Neural cell (in vitro differentiated cells): ENCODE data around the gene MTFMT. TPM values are rescaled to one million over a fixed set of nuclear protein-coding genes. Genes with fewer than 3 reads are reported as not detected.

Source experiments
- H2AFZ ChIP-seq: fragments of 200-600, 300-800 bp; sonication (generic), shearing (Covaris generic); 2 replicates; pipeline ENCODE4 v1.6.0; 2014; ENCODE audit warnings: low read depth, mild to moderate bottlenecking, antibody characterized with exemption, low read length, moderate library complexity
- H3F3A ChIP-seq: fragments of 200-600 bp; shearing (Covaris generic); 2 replicates; pipeline ENCODE4 v1.6.1; 2016; ENCODE audit warnings: mild to moderate bottlenecking, moderate library complexity, mixed read lengths, antibody characterized with exemption, low read length; ENCODE audit not compliant: insufficient read depth, poor library complexity, severe bottlenecking
- H3K27ac ChIP-seq: fragments of 200-600, 300-800 bp; sonication (generic), shearing (Covaris generic); 2 replicates; pipeline ENCODE4 v1.5.1; 2014; ENCODE audit warnings: mild to moderate bottlenecking, low read length, moderate library complexity
- H3K27me3 ChIP-seq: fragments of 300-800, 200-600 bp; sonication (generic), shearing (Covaris generic); 2 replicates; pipeline ENCODE4 v1.6.0; 2014; ENCODE audit warnings: mild to moderate bottlenecking, low read depth, low read length, moderate library complexity; ENCODE audit not compliant: insufficient read depth
- H3K36me3 ChIP-seq: fragments of 300-800, 200-600 bp; sonication (generic), shearing (Covaris generic); 2 replicates; pipeline ENCODE4 v1.5.1; 2014; ENCODE audit warnings: mild to moderate bottlenecking, antibody characterized with exemption, low read length, moderate library complexity; ENCODE audit not compliant: insufficient read depth
- H3K4me2 ChIP-seq: fragments of 300-800, 200-600 bp; sonication (generic), shearing (Covaris generic); 2 replicates; pipeline ENCODE4 v1.6.0; 2014; ENCODE audit warnings: mild to moderate bottlenecking, low read length
- H3K4me3 ChIP-seq: fragments of 300-800, 200-600 bp; sonication (generic), shearing (Covaris generic); 2 replicates; pipeline ENCODE4 v1.5.1; 2014; ENCODE audit warnings: mild to moderate bottlenecking, low read length, moderate library complexity
- H3K79me2 ChIP-seq: fragments of 200-600 bp; shearing (Covaris generic); replicated peaks from 2 replicates; pipeline ENCODE4 v1.6.0; 2014; ENCODE audit warnings: mild to moderate bottlenecking, low read length, moderate library complexity; ENCODE audit not compliant: insufficient read depth
- H3K9ac ChIP-seq: fragments of 300-800, 200-600 bp; sonication (generic), shearing (Covaris generic); 2 replicates; pipeline ENCODE4 v1.6.1; 2016; ENCODE audit warnings: mild to moderate bottlenecking, low read length, mixed read lengths
- H3K9me2 ChIP-seq: fragments of 200-600 bp; shearing (Covaris generic); 2 replicates; pipeline ENCODE4 v1.6.1; 2016; ENCODE audit warnings: mild to moderate bottlenecking, low read length, mixed read lengths; ENCODE audit not compliant: insufficient read depth
- H3K9me3 ChIP-seq: fragments of 200-600, 300-800 bp; sonication (generic), shearing (Covaris generic); 2 replicates; pipeline ENCODE4 v1.6.1; 2016; ENCODE audit warnings: mild to moderate bottlenecking, mixed run types, low read length, moderate library complexity, mixed read lengths
- H4K20me1 ChIP-seq: fragments of 200-600 bp; shearing (Covaris generic); 2 replicates; pipeline ENCODE4 v1.6.1; 2016; ENCODE audit warnings: mild to moderate bottlenecking, mixed run types; ENCODE audit not compliant: insufficient read depth
- EP300 ChIP-seq: fragments of 450-650 bp; conservative IDR thresholded peaks from 2 replicates; pipeline ENCODE4 v1.6.1; 2014; ENCODE audit warnings: antibody characterized with exemption, mild to moderate bottlenecking, moderate library complexity; ENCODE audit not compliant: poor library complexity, severe bottlenecking
- EZH2 ChIP-seq: fragments of 200-600, 300-800 bp; shearing (Covaris generic), sonication (generic); IDR thresholded peaks from 2 replicates; pipeline ENCODE4 v1.6.1; 2014; ENCODE audit warnings: antibody characterized with exemption, low read length, borderline replicate concordance, mild to moderate bottlenecking; ENCODE audit not compliant: insufficient read depth, poor library complexity, severe bottlenecking
- MXI1 ChIP-seq: fragments of 450-650 bp; conservative IDR thresholded peaks from 2 replicates; pipeline ENCODE4 v1.6.1; 2014; ENCODE audit warnings: antibody characterized with exemption, mild to moderate bottlenecking; ENCODE audit not compliant: poor library complexity, severe bottlenecking
- POLR2AphosphoS5 ChIP-seq: IDR thresholded peaks from 2 replicates; pipeline ENCODE4 v1.6.1; 2012
- RAD21 ChIP-seq: fragments of 450-650 bp; conservative IDR thresholded peaks from 2 replicates; pipeline ENCODE4 v1.6.1; 2014; ENCODE audit warnings: antibody characterized with exemption, mild to moderate bottlenecking, moderate library complexity
- TAF1 ChIP-seq: IDR thresholded peaks from 2 replicates; pipeline ENCODE4 v1.6.1; 2012; ENCODE audit warnings: low read depth
- polyA plus RNA-seq: library from polyadenylated mRNA; depleted of rRNA; stranded (reverse); fragments of >200 nt; gene quantifications from 2 replicates; pipeline ENCODE4 v1.2.3, GENCODE V29; 2014
- TF ChIP-seq, protein P1 (sequence below): IDR thresholded peaks from 2 replicates; pipeline ENCODE4 v1.6.1; 2012; ENCODE audit warnings: borderline replicate concordance
- TF ChIP-seq, protein P2 (sequence below): fragments of 450-650 bp; IDR thresholded peaks from 2 replicates; pipeline ENCODE4 v1.5.1; 2014; ENCODE audit warnings: antibody characterized with exemption, mild to moderate bottlenecking, moderate library complexity; ENCODE audit not compliant: poor library complexity, severe bottlenecking

The MTFMT gene
- polyA plus RNA-seq, 1 donor from 2014 or later, result 21.3 TPM

DNA sequence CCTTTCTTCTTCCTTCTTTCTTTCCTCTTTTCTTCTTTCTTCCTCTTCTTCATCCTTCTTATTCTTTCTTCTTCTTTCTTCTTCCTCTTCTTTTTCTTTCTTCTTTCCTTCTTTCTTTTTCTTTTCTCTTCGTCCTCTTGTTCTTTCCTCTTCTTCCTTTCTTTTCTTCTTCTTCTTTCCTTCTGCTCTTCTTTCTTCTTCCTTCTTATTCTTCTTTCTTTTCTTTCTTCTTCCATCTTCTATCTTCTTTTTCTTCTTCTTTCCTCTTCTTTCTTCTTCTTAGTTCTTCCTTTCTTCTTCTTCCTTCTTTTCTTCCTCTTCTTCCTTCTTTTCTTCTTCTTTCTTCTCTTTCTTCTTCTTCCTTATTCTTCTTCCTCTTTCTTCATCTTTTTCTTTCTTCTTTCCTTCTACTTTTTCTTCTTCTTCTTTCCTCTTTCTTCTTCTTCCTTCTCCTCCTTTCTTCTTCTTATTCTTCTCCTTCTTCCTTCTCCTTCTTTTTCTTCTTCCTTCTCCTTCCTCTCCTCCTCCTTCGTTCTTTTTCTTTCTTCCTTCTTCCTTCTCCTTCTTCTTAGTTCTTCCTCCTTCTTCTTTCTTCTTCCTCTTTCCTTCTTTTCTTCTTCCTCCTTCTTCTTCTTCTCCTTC is 77.5 kb downstream of the MTFMT start:
- Histone ChIP-seq H4K20me1 (no peaks in the 10 kb centered on the region), H2AFZ (no peak overlapping the region), H3K9ac (no peak overlapping the region), H3K27me3 (no peaks in the 10 kb centered on the region), H3K9me3 (no peaks in the 10 kb centered on the region), H3F3A (no peaks in the 10 kb centered on the region), H3K36me3 (no peaks in the 10 kb centered on the region), H3K27ac (no peak overlapping the region), H3K4me2 (no peak overlapping the region), H3K9me2 (no peaks in the 10 kb centered on the region), H3K79me2 (no peaks in the 10 kb centered on the region), H3K4me3 (no peak overlapping the region)
- TF ChIP-seq MXI1 (no peak), RAD21 (no peak), TAF1 (no peak), POLR2AphosphoS5 (no peak), EP300 (no peak), EZH2 (no peak)
- TF ChIP-seq, protein P1, sequence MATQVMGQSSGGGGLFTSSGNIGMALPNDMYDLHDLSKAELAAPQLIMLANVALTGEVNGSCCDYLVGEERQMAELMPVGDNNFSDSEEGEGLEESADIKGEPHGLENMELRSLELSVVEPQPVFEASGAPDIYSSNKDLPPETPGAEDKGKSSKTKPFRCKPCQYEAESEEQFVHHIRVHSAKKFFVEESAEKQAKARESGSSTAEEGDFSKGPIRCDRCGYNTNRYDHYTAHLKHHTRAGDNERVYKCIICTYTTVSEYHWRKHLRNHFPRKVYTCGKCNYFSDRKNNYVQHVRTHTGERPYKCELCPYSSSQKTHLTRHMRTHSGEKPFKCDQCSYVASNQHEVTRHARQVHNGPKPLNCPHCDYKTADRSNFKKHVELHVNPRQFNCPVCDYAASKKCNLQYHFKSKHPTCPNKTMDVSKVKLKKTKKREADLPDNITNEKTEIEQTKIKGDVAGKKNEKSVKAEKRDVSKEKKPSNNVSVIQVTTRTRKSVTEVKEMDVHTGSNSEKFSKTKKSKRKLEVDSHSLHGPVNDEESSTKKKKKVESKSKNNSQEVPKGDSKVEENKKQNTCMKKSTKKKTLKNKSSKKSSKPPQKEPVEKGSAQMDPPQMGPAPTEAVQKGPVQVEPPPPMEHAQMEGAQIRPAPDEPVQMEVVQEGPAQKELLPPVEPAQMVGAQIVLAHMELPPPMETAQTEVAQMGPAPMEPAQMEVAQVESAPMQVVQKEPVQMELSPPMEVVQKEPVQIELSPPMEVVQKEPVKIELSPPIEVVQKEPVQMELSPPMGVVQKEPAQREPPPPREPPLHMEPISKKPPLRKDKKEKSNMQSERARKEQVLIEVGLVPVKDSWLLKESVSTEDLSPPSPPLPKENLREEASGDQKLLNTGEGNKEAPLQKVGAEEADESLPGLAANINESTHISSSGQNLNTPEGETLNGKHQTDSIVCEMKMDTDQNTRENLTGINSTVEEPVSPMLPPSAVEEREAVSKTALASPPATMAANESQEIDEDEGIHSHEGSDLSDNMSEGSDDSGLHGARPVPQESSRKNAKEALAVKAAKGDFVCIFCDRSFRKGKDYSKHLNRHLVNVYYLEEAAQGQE, result no peak
- TF ChIP-seq, protein P2, sequence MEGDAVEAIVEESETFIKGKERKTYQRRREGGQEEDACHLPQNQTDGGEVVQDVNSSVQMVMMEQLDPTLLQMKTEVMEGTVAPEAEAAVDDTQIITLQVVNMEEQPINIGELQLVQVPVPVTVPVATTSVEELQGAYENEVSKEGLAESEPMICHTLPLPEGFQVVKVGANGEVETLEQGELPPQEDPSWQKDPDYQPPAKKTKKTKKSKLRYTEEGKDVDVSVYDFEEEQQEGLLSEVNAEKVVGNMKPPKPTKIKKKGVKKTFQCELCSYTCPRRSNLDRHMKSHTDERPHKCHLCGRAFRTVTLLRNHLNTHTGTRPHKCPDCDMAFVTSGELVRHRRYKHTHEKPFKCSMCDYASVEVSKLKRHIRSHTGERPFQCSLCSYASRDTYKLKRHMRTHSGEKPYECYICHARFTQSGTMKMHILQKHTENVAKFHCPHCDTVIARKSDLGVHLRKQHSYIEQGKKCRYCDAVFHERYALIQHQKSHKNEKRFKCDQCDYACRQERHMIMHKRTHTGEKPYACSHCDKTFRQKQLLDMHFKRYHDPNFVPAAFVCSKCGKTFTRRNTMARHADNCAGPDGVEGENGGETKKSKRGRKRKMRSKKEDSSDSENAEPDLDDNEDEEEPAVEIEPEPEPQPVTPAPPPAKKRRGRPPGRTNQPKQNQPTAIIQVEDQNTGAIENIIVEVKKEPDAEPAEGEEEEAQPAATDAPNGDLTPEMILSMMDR, result no peak

Other genes starting within 250 kb of the MTFMT start
- gene PIF1, start 204.0 kb downstream of the MTFMT start, polyA plus RNA-seq, result 0.58 and 0.78 TPM in 2 replicates
- gene PLEKHO2, start 187.7 kb downstream of the MTFMT start, polyA plus RNA-seq, result 0.88 and 1.3 TPM in 2 replicates
- 7.0 and 7.2 TPM in 2 replicates for gene ANKDD1A, start 117.7 kb downstream of the MTFMT start, polyA plus RNA-seq
- 67.6 and 67.7 TPM in 2 replicates for gene SPG21, start 39.7 kb downstream of the MTFMT start, polyA plus RNA-seq
- not detected in 2 replicates for gene SLC51B, start 15.7 kb upstream of the MTFMT start, polyA plus RNA-seq
- gene RASL12, start 38.4 kb upstream of the MTFMT start, polyA plus RNA-seq, result not detected in 2 replicates
- not detected in 2 replicates for gene KBTBD13, start 47.1 kb upstream of the MTFMT start, polyA plus RNA-seq
- 10.3 TPM in 2 replicates for gene UBAP1L, start 85.6 kb upstream of the MTFMT start, polyA plus RNA-seq
- gene PDCD7, start 104.2 kb upstream of the MTFMT start, polyA plus RNA-seq, result 46.8 and 47.5 TPM in 2 replicates
- gene CLPX, start 155.7 kb upstream of the MTFMT start, polyA plus RNA-seq, result 44.9 and 51.3 TPM in 2 replicates
- 1.4 and 1.6 TPM in 2 replicates for gene CILP, start 181.8 kb upstream of the MTFMT start, polyA plus RNA-seq